PC-3 (cell line): ENCODE results near the gene DSCAM. TPM values are rescaled to one million over a fixed set of nuclear protein-coding genes. Genes with fewer than 3 reads are reported as not detected.

Experiments
- ATAC-seq: fragments of 200-7000 bp; cut with Tn5 transposase; 2 replicates; pipeline ENCODE4 v1.9.1; 2020; ENCODE audit warnings: mild to moderate bottlenecking, moderate library complexity
- BruUV-seq: library from RNA; stranded (reverse); fragments of 400-500 nt; replicated peaks from 2 replicates; lab custom pipeline; 2021; lab: Mats Ljungman, UMichigan
- CTCF ChIA-PET: fragments of 300-600 bp; sonication (Branson Sonifier 250); formaldehyde crosslinking; loops from one replicate; lab custom pipeline; 2022; ENCODE audit warnings: antibody characterized with exemption; lab: Charles Lee
- POLR2A ChIA-PET: fragments of 300-600 bp; sonication (Branson Sonifier 250); formaldehyde crosslinking; loops from one replicate; lab custom pipeline; 2022; ENCODE audit warnings: antibody characterized with exemption; ENCODE audit not compliant: unreplicated experiment; lab: Charles Lee
- DNase-seq: peaks from one replicate; pipeline ENCODE4 v3.0.0-alpha.2; 2015
- H2AFZ ChIP-seq: fragments of 300-600 bp; sonication (generic); 2 replicates; pipeline ENCODE4 v1.6.0; 2016; ENCODE audit warnings: antibody characterized with exemption, low read length
- H3F3A ChIP-seq: fragments of 300-600 bp; sonication (generic); one replicate; pipeline ENCODE4 v1.6.0; 2017; ENCODE audit warnings: antibody characterized with exemption, low read length, control low read depth, mild to moderate bottlenecking; ENCODE audit not compliant: unreplicated experiment
- H3K27ac ChIP-seq: fragments of 300-600 bp; sonication (generic); 2 replicates; pipeline ENCODE4 v1.5.1; 2016; ENCODE audit warnings: mild to moderate bottlenecking, low read length
- H3K27me3 ChIP-seq: fragments of 300-600 bp; sonication (generic); 2 replicates; pipeline ENCODE4 v1.6.1; 2016; ENCODE audit warnings: low read length, mixed read lengths
- H3K36me3 ChIP-seq: fragments of 300-600 bp; sonication (generic); 2 replicates; pipeline ENCODE4 v1.6.1; 2016; ENCODE audit warnings: low read depth, mixed run types, low read length, mixed read lengths
- H3K4me1 ChIP-seq: fragments of 300-600 bp; sonication (generic); 2 replicates; pipeline ENCODE4 v1.5.1; 2016; ENCODE audit warnings: low read length; ENCODE audit not compliant: insufficient read depth
- H3K4me2 ChIP-seq: fragments of 300-600 bp; sonication (generic); 2 replicates; pipeline ENCODE4 v1.6.0; 2016; ENCODE audit warnings: low read length
- H3K4me3 ChIP-seq: fragments of 300-600 bp; sonication (generic); 2 replicates; pipeline ENCODE4 v1.5.1; 2016; ENCODE audit warnings: mild to moderate bottlenecking, low read length, mixed read lengths
- H3K79me2 ChIP-seq: fragments of 300-600 bp; sonication (generic); 2 replicates; pipeline ENCODE4 v1.6.1; 2017; ENCODE audit warnings: low read length, mixed read lengths
- H3K9ac ChIP-seq: fragments of 300-600 bp; sonication (generic); 2 replicates; pipeline ENCODE4 v1.6.0; 2016; ENCODE audit warnings: mild to moderate bottlenecking, low read length
- H3K9me2 ChIP-seq: fragments of 300-600 bp; sonication (generic); replicated peaks from 2 replicates; pipeline ENCODE4 v1.6.1; 2016; ENCODE audit warnings: mixed run types, low read length, mixed read lengths
- H3K9me3 ChIP-seq: fragments of 300-600 bp; sonication (generic); 2 replicates; pipeline ENCODE4 v1.6.1; 2016; ENCODE audit warnings: low read length, mixed read lengths
- H4K20me1 ChIP-seq: fragments of 300-600 bp; sonication (generic); 2 replicates; pipeline ENCODE4 v1.6.1; 2016; ENCODE audit warnings: low read length, mixed read lengths
- CTCF ChIP-seq: fragments of 300-600 bp; sonication (generic); conservative IDR thresholded peaks from 2 replicates; pipeline ENCODE4 v1.5.1; 2017; ENCODE audit warnings: antibody characterized with exemption, low read depth, mild to moderate bottlenecking, low read length
- EZH2 ChIP-seq: fragments of 300-600 bp; sonication (generic); IDR thresholded peaks from one replicate; pipeline ENCODE4 v1.6.1; 2017; ENCODE audit warnings: antibody characterized with exemption, mild to moderate bottlenecking, low read length; ENCODE audit not compliant: unreplicated experiment
- EZH2phosphoT487 ChIP-seq: fragments of 300-600 bp; sonication (generic); IDR thresholded peaks from 2 replicates; pipeline ENCODE4 v1.6.1; 2018; ENCODE audit warnings: mild to moderate bottlenecking, antibody characterized with exemption, low read length, borderline replicate concordance
- intact Hi-C: fragments of 100-400 bp; cut with micrococcal nuclease; formaldehyde crosslinking; loops from 2 replicates; pipeline ENCODE4 v1.9.0; 2023
- total RNA-seq: library from RNA; depleted of rRNA; stranded (reverse); fragments of >200 nt; gene quantifications from 2 replicates; pipeline ENCODE4 v1.2.3, GENCODE V29; 2014

Gene DSCAM
- total RNA-seq, 1 experiment from 2014 or later = not detected

- intact Hi-C loops = no loop called here
- Histone ChIP-seq H3K9me2 (no peaks in the 10 kb centered on the region), H3K9me3 (peaks cover 8% of the 10 kb centered on the region; the same call in 1 of the 2 replicates), H3K4me1 (no peaks in the 10 kb centered on the region), H3K4me3 (no peak overlapping the region), H2AFZ (no peak overlapping the region), H3K9ac (no peak overlapping the region), H3K79me2 (no peaks in the 10 kb centered on the region), H3K36me3 (no peaks in the 10 kb centered on the region), H3K27me3 (no peaks in the 10 kb centered on the region), H3K27ac (no peak overlapping the region), H3F3A (no peaks in the 10 kb centered on the region), H4K20me1 (no peaks in the 10 kb centered on the region), H3K4me2 (no peak overlapping the region)
- BruUV-seq = no TSS peak
- ChIA-PET POLR2A (no interaction called here), CTCF (no interaction called here)
- DNase-seq = no peak
- no peak for ATAC-seq
- TF ChIP-seq EZH2 = no peak
- no peak for TF ChIP-seq EZH2phosphoT487
- TF ChIP-seq CTCF = no peak
Observed at GRCh38 chr21:40634141-40634540, 212.8 kb downstream of the DSCAM start.

GRCh38 chr21:40633048-40633447 lies 213.9 kb downstream of the DSCAM start:
- no peaks in the 10 kb centered on the region for H4K20me1 ChIP-seq
- no peak overlapping the region for H3K9ac ChIP-seq
- intact Hi-C loops = no loop called here
- no peaks in the 10 kb centered on the region for H3K27me3 ChIP-seq
- no peak overlapping the region for H3K27ac ChIP-seq
- no peak for TF ChIP-seq EZH2phosphoT487
- TF ChIP-seq CTCF = no peak
- TF ChIP-seq EZH2 = no peak
- peaks cover 14% of the 10 kb centered on the region; the same call in 1 of the 2 replicates for H3K9me3 ChIP-seq
- H3K9me2 ChIP-seq = no peaks in the 10 kb centered on the region
- no peaks in the 10 kb centered on the region for H3K79me2 ChIP-seq
- no peak overlapping the region for H2AFZ ChIP-seq
- H3K4me3 ChIP-seq = no peak overlapping the region
- no peaks in the 10 kb centered on the region for H3F3A ChIP-seq
- DNase-seq (no peak), ATAC-seq (no peak)
- CTCF ChIA-PET = no interaction called here
- BruUV-seq = no TSS peak
- H3K36me3 ChIP-seq = no peaks in the 10 kb centered on the region
- no peak overlapping the region for H3K4me2 ChIP-seq
- POLR2A ChIA-PET = no interaction called here
- no peaks in the 10 kb centered on the region for H3K4me1 ChIP-seq

DNA sequence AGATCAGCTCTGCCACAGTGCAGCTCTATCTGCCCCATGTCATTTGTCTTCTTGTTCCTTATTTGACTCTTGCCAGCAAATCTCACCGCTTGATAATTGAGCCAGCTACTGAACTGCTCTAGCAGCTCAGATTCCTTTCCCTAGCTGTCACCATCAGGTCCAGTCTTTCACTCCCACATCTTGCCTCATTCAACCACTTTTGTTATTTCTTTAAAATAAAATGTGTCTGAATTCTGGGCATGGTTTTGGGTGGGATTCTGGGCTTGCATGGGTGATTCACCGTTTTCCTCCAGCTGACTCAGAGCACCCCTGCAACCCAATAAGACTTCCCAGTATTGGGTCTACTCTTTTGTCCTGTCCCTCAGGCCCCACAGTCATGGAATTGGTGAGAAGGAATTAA lies 215.7 kb downstream of the DSCAM start:
- Histone ChIP-seq H3K27me3 (no peaks in the 10 kb centered on the region), H4K20me1 (no peaks in the 10 kb centered on the region), H2AFZ (no peak overlapping the region), H3K27ac (no peak overlapping the region), H3K4me3 (no peak overlapping the region), H3K4me2 (no peak overlapping the region), H3K4me1 (no peaks in the 10 kb centered on the region), H3K36me3 (no peaks in the 10 kb centered on the region), H3K79me2 (no peaks in the 10 kb centered on the region), H3K9me3 (peaks cover 25% of the 10 kb centered on the region; the same call in 1 of the 2 replicates), H3K9ac (no peak overlapping the region), H3K9me2 (no peaks in the 10 kb centered on the region), H3F3A (no peaks in the 10 kb centered on the region)
- ChIA-PET CTCF (no interaction called here), POLR2A (no interaction called here)
- DNase-seq (no peak), ATAC-seq (no peak)
- intact Hi-C loops = no loop called here
- TF ChIP-seq EZH2 (no peak), EZH2phosphoT487 (no peak), CTCF (no peak)
- no TSS peak for BruUV-seq
